DND-41 (cell line): Measurements from ENCODE around the gene HLTF.

ENCODE experiments used
- ATAC-seq: fragments of 200-7000 bp; cut with Tn5 transposase; 3 replicates; pipeline ENCODE4 v1.9.1; 2021; ENCODE audit warnings: low read depth; ENCODE audit not compliant: insufficient read depth
- DNase-seq: peaks from one replicate; pipeline ENCODE4 v3.0.0-alpha.2; 2020
- H2AFZ ChIP-seq: 2 replicates; pipeline ENCODE4 v1.6.0; 2012; ENCODE audit warnings: low read depth, low read length
- H3K27ac ChIP-seq: 2 replicates; pipeline ENCODE4 v1.5.1; 2012; ENCODE audit warnings: low read length, inconsistent platforms
- H3K27me3 ChIP-seq: fragments of 200-600 bp; sonication (generic); 2 replicates; pipeline ENCODE4 v1.6.0; 2012; ENCODE audit warnings: low read length, mild to moderate bottlenecking, inconsistent platforms; ENCODE audit not compliant: insufficient read depth, poor library complexity
- H3K36me3 ChIP-seq: 2 replicates; pipeline ENCODE4 v1.5.1; 2012; ENCODE audit warnings: low read length, inconsistent platforms; ENCODE audit not compliant: insufficient read depth
- H3K4me1 ChIP-seq: 2 replicates; pipeline ENCODE4 v1.5.1; 2012; ENCODE audit warnings: mild to moderate bottlenecking, low read length; ENCODE audit not compliant: insufficient read depth
- H3K4me2 ChIP-seq: 2 replicates; pipeline ENCODE4 v1.6.0; 2012; ENCODE audit warnings: mild to moderate bottlenecking, moderate library complexity, low read length, inconsistent platforms; ENCODE audit not compliant: insufficient read depth
- H3K4me3 ChIP-seq, 2 experiments: fragments of 200-600 bp in 1 of 2; shearing (Covaris generic) in 1 of 2; 2 replicates each; pipeline ENCODE4 v1.5.1; 2012 to 2016; ENCODE audit warnings: inconsistent platforms in 2 of 2, low read length in 2 of 2, mild to moderate bottlenecking in 2 of 2, low read depth in 1 of 2, moderate library complexity in 1 of 2
- H3K79me2 ChIP-seq: 2 replicates; pipeline ENCODE4 v1.6.0; 2012; ENCODE audit warnings: low read length, inconsistent platforms; ENCODE audit not compliant: insufficient read depth
- H3K9ac ChIP-seq: 2 replicates; pipeline ENCODE4 v1.6.0; 2012; ENCODE audit warnings: low read depth, mild to moderate bottlenecking, inconsistent platforms, low read length, moderate library complexity
- H3K9me3 ChIP-seq: 2 replicates; pipeline ENCODE4 v1.5.1; 2012; ENCODE audit warnings: low read length, moderate library complexity, mild to moderate bottlenecking, inconsistent platforms; ENCODE audit not compliant: insufficient read depth, severe bottlenecking
- H4K20me1 ChIP-seq: 2 replicates; pipeline ENCODE4 v1.6.0; 2012; ENCODE audit warnings: low read length; ENCODE audit not compliant: insufficient read depth
- CTCF ChIP-seq: IDR thresholded peaks from 2 replicates; pipeline ENCODE4 v1.5.1; 2012; ENCODE audit warnings: borderline replicate concordance, low read length, moderate library complexity, mild to moderate bottlenecking; ENCODE audit not compliant: poor library complexity, severe bottlenecking; ENCODE audit errors: extremely low read depth
- EZH2 ChIP-seq: IDR thresholded peaks from 3 replicates; pipeline ENCODE4 v1.6.1; 2012; ENCODE audit warnings: borderline replicate concordance, low read depth, mild to moderate bottlenecking, moderate library complexity, low read length, inconsistent platforms; ENCODE audit not compliant: severe bottlenecking

HLTF gene

DNA sequence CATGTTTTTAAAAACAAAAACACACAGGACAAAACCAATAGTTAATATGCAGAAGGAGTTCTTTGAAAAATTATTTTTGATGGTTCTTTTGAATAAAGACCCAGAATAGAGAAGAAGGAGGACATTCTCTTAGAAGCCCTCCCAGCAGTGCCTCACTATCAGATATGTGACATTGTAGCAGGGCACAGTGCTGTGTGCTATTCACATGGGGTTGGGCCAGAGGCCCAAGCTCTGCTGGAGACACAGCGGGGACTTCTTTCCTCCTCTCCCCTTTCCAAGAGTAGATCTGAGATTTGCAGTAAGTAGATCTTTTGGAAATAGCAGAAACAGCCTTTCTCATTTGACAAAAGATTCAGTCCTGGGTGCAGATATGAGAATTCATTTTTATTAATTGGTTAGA lies 88.7 kb downstream of the HLTF start:
- no peak for TF ChIP-seq EZH2
- TF ChIP-seq CTCF = no peak

GRCh38 chr3:148992635-148993255 lies 93.6 kb downstream of the HLTF start:
- Histone ChIP-seq H2AFZ (no peak overlapping the region), H3K4me2 (0 out of 2 replicates have a peak overlapping the region, but pooled peaks have one; percentile 81), H3K4me1 (peaks cover 22% of the 10 kb centered on the region), H3K36me3 (no peaks in the 10 kb centered on the region), H3K4me3 (no peak overlapping the region), H3K27ac (no peak overlapping the region), H3K9ac (no peak overlapping the region), H3K79me2 (no peaks in the 10 kb centered on the region), H3K9me3 (no peaks in the 10 kb centered on the region), H3K27me3 (no peaks in the 10 kb centered on the region), H4K20me1 (no peaks in the 10 kb centered on the region)
- TF ChIP-seq EZH2 (no peak), CTCF (no peak)
- DNase-seq (no peak), ATAC-seq (no peak)

More for the DNA sequence above, 88.7 kb downstream of the HLTF start:
- Histone ChIP-seq H2AFZ (no peak overlapping the region), H3K4me1 (0 out of 2 replicates have a peak, but pooled peaks cover 3% of the 10 kb centered on the region), H3K9me3 (no peaks in the 10 kb centered on the region), H3K9ac (no peak overlapping the region), H3K4me2 (no peak overlapping the region), H3K27me3 (no peaks in the 10 kb centered on the region), H3K27ac (no peak overlapping the region), H4K20me1 (no peaks in the 10 kb centered on the region), H3K79me2 (no peaks in the 10 kb centered on the region), H3K36me3 (no peaks in the 10 kb centered on the region), H3K4me3 (no peak overlapping the region)
- no peak for DNase-seq
- no peak for ATAC-seq

GRCh38 chr3:148992027-148992634 lies 94.2 kb downstream of the HLTF start:
- ATAC-seq (no peak), DNase-seq (no peak)
- no peaks in the 10 kb centered on the region for H3K9me3 ChIP-seq
- TF ChIP-seq EZH2 (no peak), CTCF (no peak)
- no peaks in the 10 kb centered on the region for H4K20me1 ChIP-seq
- peak overlapping the region; percentile 62 for H3K9ac ChIP-seq
- no peaks in the 10 kb centered on the region for H3K27me3 ChIP-seq
- no peak overlapping the region for H2AFZ ChIP-seq
- H3K4me1 ChIP-seq = peaks cover 22% of the 10 kb centered on the region
- peak overlapping the region; percentile 81 for H3K4me2 ChIP-seq
- H3K36me3 ChIP-seq = no peaks in the 10 kb centered on the region
- no peak overlapping the region for H3K27ac ChIP-seq
- H3K4me3 ChIP-seq = peak overlapping the region; percentile 32 to 73; a peak in 3 of 4 replicates
- H3K79me2 ChIP-seq = no peaks in the 10 kb centered on the region
